Loucy (cell line): ENCODE data around the gene ACTR1A.

ENCODE experiments used
- EZH2phosphoT487 ChIP-seq: fragments of 200-600 bp; IDR thresholded peaks from 2 replicates; pipeline ENCODE4 v1.6.1; 2018; ENCODE audit warnings: antibody characterized with exemption, mild to moderate bottlenecking, moderate library complexity, borderline replicate concordance
- TF ChIP-seq, protein P1 (sequence below): fragments of 200-600 bp; sonication (generic); conservative IDR thresholded peaks from 2 replicates; pipeline ENCODE4 v1.5.1; 2014; ENCODE audit warnings: mild to moderate bottlenecking, antibody characterized with exemption, low read length

GRCh38 chr10:102527546-102527945 lies 25.0 kb upstream of the ACTR1A start:
- no peak for TF ChIP-seq EZH2phosphoT487
- TF ChIP-seq, protein P1, sequence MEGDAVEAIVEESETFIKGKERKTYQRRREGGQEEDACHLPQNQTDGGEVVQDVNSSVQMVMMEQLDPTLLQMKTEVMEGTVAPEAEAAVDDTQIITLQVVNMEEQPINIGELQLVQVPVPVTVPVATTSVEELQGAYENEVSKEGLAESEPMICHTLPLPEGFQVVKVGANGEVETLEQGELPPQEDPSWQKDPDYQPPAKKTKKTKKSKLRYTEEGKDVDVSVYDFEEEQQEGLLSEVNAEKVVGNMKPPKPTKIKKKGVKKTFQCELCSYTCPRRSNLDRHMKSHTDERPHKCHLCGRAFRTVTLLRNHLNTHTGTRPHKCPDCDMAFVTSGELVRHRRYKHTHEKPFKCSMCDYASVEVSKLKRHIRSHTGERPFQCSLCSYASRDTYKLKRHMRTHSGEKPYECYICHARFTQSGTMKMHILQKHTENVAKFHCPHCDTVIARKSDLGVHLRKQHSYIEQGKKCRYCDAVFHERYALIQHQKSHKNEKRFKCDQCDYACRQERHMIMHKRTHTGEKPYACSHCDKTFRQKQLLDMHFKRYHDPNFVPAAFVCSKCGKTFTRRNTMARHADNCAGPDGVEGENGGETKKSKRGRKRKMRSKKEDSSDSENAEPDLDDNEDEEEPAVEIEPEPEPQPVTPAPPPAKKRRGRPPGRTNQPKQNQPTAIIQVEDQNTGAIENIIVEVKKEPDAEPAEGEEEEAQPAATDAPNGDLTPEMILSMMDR = no peak
